SK-N-SH (cell line): ENCODE data around the gene GALNT5. TPM values are rescaled to one million over a fixed set of nuclear protein-coding genes. Genes with fewer than 3 reads are reported as not detected.

Source experiments
- CTCF ChIA-PET: fragments of 300-600, 350-600 bp; formaldehyde crosslinking; extraction: SDS; loops from one replicate; lab custom pipeline; 2021; lab: Yijun Ruan, JAX
- POLR2A ChIA-PET: fragments of 350-600 bp; sonication (Branson Sonifier 250); formaldehyde crosslinking; extraction: SDS; loops from one replicate; lab custom pipeline; 2020; ENCODE audit warnings: antibody characterized with exemption, inconsistent platforms; lab: Yijun Ruan, JAX
- DNase-seq: peaks from one replicate; pipeline ENCODE4 v3.0.0; 2012
- H2AFZ ChIP-seq: fragments of 200-600 bp; sonication (generic); 2 replicates; pipeline ENCODE4 v1.8.1; 2016; ENCODE audit warnings: antibody characterized with exemption, mild to moderate bottlenecking, low read depth
- H3F3A ChIP-seq: fragments of 200-600 bp; sonication (generic); replicated peaks from 2 replicates; pipeline ENCODE3; 2016; ENCODE audit warnings: antibody characterized with exemption, mild to moderate bottlenecking; ENCODE audit not compliant: insufficient read depth
- H3K27ac ChIP-seq, 2 experiments: fragments of 200-500 bp in 1 of 2; fragments of 200-600 bp in 1 of 2; sonication (Bioruptor generic) in 1 of 2; sonication (generic), shearing (Covaris generic) in 1 of 2; 2 replicates each; pipeline versions ENCODE4 v1.5.1 to v1.6.1; 2014 to 2016; ENCODE audit warnings: low read depth in 2 of 2, inconsistent platforms in 1 of 2, low read length in 1 of 2, mild to moderate bottlenecking in 1 of 2, mixed read lengths in 1 of 2
- H3K27me3 ChIP-seq: fragments of 200-600 bp; sonication (generic), shearing (Covaris generic); 2 replicates; pipeline ENCODE4 v1.6.1; 2016; ENCODE audit warnings: mixed run types; ENCODE audit not compliant: insufficient read depth
- H3K36me3 ChIP-seq, 2 experiments: fragments of 200-500 bp in 1 of 2; fragments of 200-600 bp in 1 of 2; sonication (Bioruptor generic) in 1 of 2; sonication (generic) in 1 of 2; replicated peaks in 1 of 2; 2 replicates each; pipeline versions ENCODE3 to v1.5.1; 2014 to 2016; ENCODE audit warnings: low read length in 1 of 2, mild to moderate bottlenecking in 1 of 2; ENCODE audit not compliant: insufficient read depth in 2 of 2, control insufficient read depth in 1 of 2
- H3K4me1 ChIP-seq, 2 experiments: fragments of 200-500 bp in 1 of 2; fragments of 200-600 bp in 1 of 2; sonication (Bioruptor generic) in 1 of 2; sonication (generic), shearing (Covaris generic) in 1 of 2; 2 replicates each; pipeline versions ENCODE4 v1.5.1 to v1.6.1; 2014 to 2016; ENCODE audit warnings: low read depth in 1 of 2, low read length in 1 of 2, mixed run types in 1 of 2; ENCODE audit not compliant: insufficient read depth in 2 of 2, control insufficient read depth in 1 of 2
- H3K4me2 ChIP-seq: fragments of 200-600 bp; sonication (generic), shearing (Covaris generic); 2 replicates; pipeline ENCODE4 v1.6.1; 2017; ENCODE audit warnings: mixed run types
- H3K4me3 ChIP-seq, 2 experiments: fragments of 200-500 bp in 1 of 2; fragments of 200-600 bp in 1 of 2; sonication (Bioruptor generic) in 1 of 2; sonication (generic), shearing (Covaris generic) in 1 of 2; 2 replicates each; pipeline versions ENCODE4 v1.5.1 to v1.8.1; 2014 to 2016; ENCODE audit warnings: low read depth in 2 of 2, inconsistent platforms in 1 of 2, low read length in 1 of 2, mild to moderate bottlenecking in 1 of 2, mixed read lengths in 1 of 2, moderate library complexity in 1 of 2
- H3K79me2 ChIP-seq: fragments of 200-600 bp; sonication (generic); 2 replicates; pipeline ENCODE4 v1.8.1; 2017; ENCODE audit warnings: mild to moderate bottlenecking; ENCODE audit not compliant: insufficient read depth
- H3K9ac ChIP-seq: fragments of 200-600 bp; sonication (generic); 2 replicates; pipeline ENCODE4 v1.6.1; 2017; ENCODE audit warnings: mixed run types
- H3K9me2 ChIP-seq: fragments of 200-600 bp; sonication (generic); 2 replicates; pipeline ENCODE4 v1.6.1; 2017; ENCODE audit warnings: mixed run types
- H3K9me3 ChIP-seq: fragments of 200-600 bp; sonication (generic); 2 replicates; pipeline ENCODE4 v1.6.1; 2017; ENCODE audit warnings: mixed run types, mild to moderate bottlenecking, moderate library complexity
- H4K20me1 ChIP-seq: fragments of 200-600 bp; sonication (generic); 2 replicates; pipeline ENCODE4 v1.6.1; 2017; ENCODE audit warnings: mild to moderate bottlenecking, mixed run types; ENCODE audit not compliant: insufficient read depth
- FOSL2 ChIP-seq: IDR thresholded peaks from 2 replicates; pipeline ENCODE4 v1.4.0; 2012; ENCODE audit warnings: low read depth, mild to moderate bottlenecking, moderate library complexity, borderline replicate concordance
- FOXM1 ChIP-seq: IDR thresholded peaks from 2 replicates; pipeline ENCODE4 v1.4.0; 2012; ENCODE audit warnings: low read depth, mild to moderate bottlenecking
- GABPA ChIP-seq: IDR thresholded peaks from 2 replicates; pipeline ENCODE4 v1.4.0; 2012; ENCODE audit warnings: low read depth, mild to moderate bottlenecking
- GATA2 ChIP-seq: sonication (generic); formaldehyde crosslinking; IDR thresholded peaks from 2 replicates; pipeline ENCODE4 v1.5.0; 2020; ENCODE audit warnings: mild to moderate bottlenecking, missing genetic modification reagents
- JUND ChIP-seq: IDR thresholded peaks from 2 replicates; pipeline ENCODE4 v1.4.0; 2012
- RAD21 ChIP-seq: IDR thresholded peaks from 2 replicates; pipeline ENCODE4 v1.6.1; 2012; ENCODE audit warnings: mild to moderate bottlenecking, low read length
- RFX5 ChIP-seq: IDR thresholded peaks from 2 replicates; pipeline ENCODE4 v1.6.1; 2012; ENCODE audit warnings: mild to moderate bottlenecking, improper control_type of control experiment, low read length
- RXRA ChIP-seq: IDR thresholded peaks from 2 replicates; pipeline ENCODE4 v1.4.0; 2012; ENCODE audit warnings: low read depth, mild to moderate bottlenecking, borderline replicate concordance
- SIN3A ChIP-seq: IDR thresholded peaks from 2 replicates; pipeline ENCODE4 v1.6.1; 2012; ENCODE audit warnings: low read depth, mild to moderate bottlenecking, low read length, moderate library complexity, borderline replicate concordance
- TAF1 ChIP-seq: IDR thresholded peaks from 2 replicates; pipeline ENCODE4 v1.6.1; 2012; ENCODE audit warnings: low read depth, mild to moderate bottlenecking, low read length, moderate library complexity, borderline replicate concordance
- WGBS: methylation state at CpG from one replicate; pipeline ENCODE4 v1.1.6; 2017; ENCODE audit warnings: low lambda C conversion rate; 5-methylcytosine and 5-hydroxymethylcytosine counted together
- polyA plus RNA-seq, 3 experiments: library from polyadenylated mRNA; depleted of rRNA; stranded (reverse); fragments of >200 nt; gene quantifications; 2 replicates each; pipeline ENCODE4 v1.2.3, GENCODE V29; 2012
- TF ChIP-seq, protein P1 (sequence below): fragments of 200-600 bp; sonication (generic); IDR thresholded peaks from 2 replicates; pipeline ENCODE4 v1.6.1; 2017; ENCODE audit warnings: antibody characterized with exemption, mild to moderate bottlenecking, moderate library complexity
- TF ChIP-seq, protein P2 (sequence below): IDR thresholded peaks from 2 replicates; pipeline ENCODE4 v1.6.1; 2012; ENCODE audit warnings: mild to moderate bottlenecking, low read depth, low read length, moderate library complexity
- TF ChIP-seq, protein P3 (sequence below): IDR thresholded peaks from 2 replicates; pipeline ENCODE4 v1.4.0; 2012; ENCODE audit warnings: low read depth, borderline replicate concordance
- TF ChIP-seq, protein P4 (sequence below): IDR thresholded peaks from 2 replicates; pipeline ENCODE4 v1.4.0; 2012; ENCODE audit warnings: low read depth
- TF ChIP-seq, protein P5 (sequence below): IDR thresholded peaks from 2 replicates; pipeline ENCODE4; 2012

GALNT5 gene
- polyA plus RNA-seq, 1 of the 3 experiments (the other 2 are of a cell fraction), result 10.4 TPM

DNA sequence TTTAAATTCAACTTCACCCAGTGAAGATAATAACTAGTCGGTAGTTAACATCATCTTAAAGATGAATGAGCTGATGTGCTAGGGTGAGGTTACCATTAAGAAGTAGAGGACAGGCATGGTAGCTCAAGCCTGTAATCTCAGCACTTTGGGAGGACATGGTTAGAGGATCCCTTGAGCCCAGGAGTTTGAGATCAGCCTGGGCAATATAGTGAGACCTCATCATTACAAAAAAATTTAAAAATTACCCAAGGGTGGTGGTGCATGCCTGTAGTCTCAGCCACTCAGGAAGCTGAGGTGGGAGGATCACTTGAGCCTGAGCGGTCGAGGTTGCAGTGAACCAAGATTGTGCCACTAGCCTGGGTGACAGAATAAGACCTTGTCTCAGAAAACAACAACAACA, 4.7 kb downstream of the GALNT5 start:
- TF ChIP-seq FOSL2, result no peak
- no peak for TF ChIP-seq FOXM1
- TF ChIP-seq, protein P1, sequence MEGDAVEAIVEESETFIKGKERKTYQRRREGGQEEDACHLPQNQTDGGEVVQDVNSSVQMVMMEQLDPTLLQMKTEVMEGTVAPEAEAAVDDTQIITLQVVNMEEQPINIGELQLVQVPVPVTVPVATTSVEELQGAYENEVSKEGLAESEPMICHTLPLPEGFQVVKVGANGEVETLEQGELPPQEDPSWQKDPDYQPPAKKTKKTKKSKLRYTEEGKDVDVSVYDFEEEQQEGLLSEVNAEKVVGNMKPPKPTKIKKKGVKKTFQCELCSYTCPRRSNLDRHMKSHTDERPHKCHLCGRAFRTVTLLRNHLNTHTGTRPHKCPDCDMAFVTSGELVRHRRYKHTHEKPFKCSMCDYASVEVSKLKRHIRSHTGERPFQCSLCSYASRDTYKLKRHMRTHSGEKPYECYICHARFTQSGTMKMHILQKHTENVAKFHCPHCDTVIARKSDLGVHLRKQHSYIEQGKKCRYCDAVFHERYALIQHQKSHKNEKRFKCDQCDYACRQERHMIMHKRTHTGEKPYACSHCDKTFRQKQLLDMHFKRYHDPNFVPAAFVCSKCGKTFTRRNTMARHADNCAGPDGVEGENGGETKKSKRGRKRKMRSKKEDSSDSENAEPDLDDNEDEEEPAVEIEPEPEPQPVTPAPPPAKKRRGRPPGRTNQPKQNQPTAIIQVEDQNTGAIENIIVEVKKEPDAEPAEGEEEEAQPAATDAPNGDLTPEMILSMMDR, result no peak
- TF ChIP-seq, protein P2, sequence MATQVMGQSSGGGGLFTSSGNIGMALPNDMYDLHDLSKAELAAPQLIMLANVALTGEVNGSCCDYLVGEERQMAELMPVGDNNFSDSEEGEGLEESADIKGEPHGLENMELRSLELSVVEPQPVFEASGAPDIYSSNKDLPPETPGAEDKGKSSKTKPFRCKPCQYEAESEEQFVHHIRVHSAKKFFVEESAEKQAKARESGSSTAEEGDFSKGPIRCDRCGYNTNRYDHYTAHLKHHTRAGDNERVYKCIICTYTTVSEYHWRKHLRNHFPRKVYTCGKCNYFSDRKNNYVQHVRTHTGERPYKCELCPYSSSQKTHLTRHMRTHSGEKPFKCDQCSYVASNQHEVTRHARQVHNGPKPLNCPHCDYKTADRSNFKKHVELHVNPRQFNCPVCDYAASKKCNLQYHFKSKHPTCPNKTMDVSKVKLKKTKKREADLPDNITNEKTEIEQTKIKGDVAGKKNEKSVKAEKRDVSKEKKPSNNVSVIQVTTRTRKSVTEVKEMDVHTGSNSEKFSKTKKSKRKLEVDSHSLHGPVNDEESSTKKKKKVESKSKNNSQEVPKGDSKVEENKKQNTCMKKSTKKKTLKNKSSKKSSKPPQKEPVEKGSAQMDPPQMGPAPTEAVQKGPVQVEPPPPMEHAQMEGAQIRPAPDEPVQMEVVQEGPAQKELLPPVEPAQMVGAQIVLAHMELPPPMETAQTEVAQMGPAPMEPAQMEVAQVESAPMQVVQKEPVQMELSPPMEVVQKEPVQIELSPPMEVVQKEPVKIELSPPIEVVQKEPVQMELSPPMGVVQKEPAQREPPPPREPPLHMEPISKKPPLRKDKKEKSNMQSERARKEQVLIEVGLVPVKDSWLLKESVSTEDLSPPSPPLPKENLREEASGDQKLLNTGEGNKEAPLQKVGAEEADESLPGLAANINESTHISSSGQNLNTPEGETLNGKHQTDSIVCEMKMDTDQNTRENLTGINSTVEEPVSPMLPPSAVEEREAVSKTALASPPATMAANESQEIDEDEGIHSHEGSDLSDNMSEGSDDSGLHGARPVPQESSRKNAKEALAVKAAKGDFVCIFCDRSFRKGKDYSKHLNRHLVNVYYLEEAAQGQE, result no peak
- TF ChIP-seq, all 33 proteins: peak for 0
- Histone ChIP-seq H3K36me3 (no peaks in the 10 kb centered on the region), H2AFZ (no peak overlapping the region), H3K4me2 (0 out of 2 replicates have a peak overlapping the region, but pooled peaks have one; percentile 82), H3K9me2 (no peaks in the 10 kb centered on the region), H3K79me2 (no peaks in the 10 kb centered on the region), H3F3A (peaks cover 14% of the 10 kb centered on the region), H3K9ac (no peak overlapping the region), H3K27ac (no peak overlapping the region), H3K9me3 (no peaks in the 10 kb centered on the region), H3K4me1 (peaks cover 0 to 3% of the 10 kb centered on the region in 2 experiments; a peak in 2 of 4 replicates), H3K4me3 (no peak overlapping the region), H3K27me3 (no peaks in the 10 kb centered on the region), H4K20me1 (no peaks in the 10 kb centered on the region)
- WGBS, result 59% methylated on average over 3 of the region's 3 CpGs
- ChIA-PET POLR2A (no interaction called here), CTCF (interaction anchor here (1.2 kb wide), 1 partner anchor 74 kb away, joined by 5 read pairs; no protein-coding TSS in a partner anchor)
- DNase-seq, result no peak

DNA sequence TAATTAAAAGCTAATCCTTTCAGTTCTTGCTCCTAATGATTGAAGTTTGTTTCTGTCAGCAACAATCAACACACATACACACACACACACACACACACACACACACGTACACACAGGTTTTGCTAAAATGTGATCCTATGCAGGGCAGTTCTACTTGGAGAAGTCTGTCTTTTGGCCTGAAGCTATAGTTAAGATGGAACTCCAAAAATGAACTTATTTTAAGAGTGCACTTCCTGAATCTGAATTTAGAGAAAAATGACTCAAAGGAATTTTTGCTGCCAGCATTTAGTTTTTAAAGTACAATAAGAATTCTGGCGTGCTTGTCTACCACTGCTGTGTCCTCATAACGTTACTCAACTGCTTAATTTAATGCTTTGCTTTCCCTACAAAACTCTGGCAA, 6.6 kb downstream of the GALNT5 start:
- Histone ChIP-seq H3K4me3 (0 out of 4 replicates have a peak overlapping the region, but pooled peaks of 1 of the 2 experiments have one; percentile 19), H4K20me1 (no peaks in the 10 kb centered on the region), H3K9me2 (no peaks in the 10 kb centered on the region), H3K36me3 (no peaks in the 10 kb centered on the region), H3K4me2 (peak overlapping the region; percentile 64), H3K27ac (peak overlapping the region in 1 of 2 experiments; percentile 48; a peak in 3 of 4 replicates)
- DNase-seq, result no peak
- POLR2A ChIA-PET, result no interaction called here
- 20% methylated on average over 3 of the region's 3 CpGs for WGBS
- TF ChIP-seq FOXM1 (no peak), GABPA (no peak), GATA2 (CRISPR knock-in tag) (no peak), SIN3A (no peak), RAD21 (no peak), JUND (no peak), RFX5 (no peak), TAF1 (no peak), RXRA (no peak), FOSL2 (no peak)
- TF ChIP-seq, protein P3, sequence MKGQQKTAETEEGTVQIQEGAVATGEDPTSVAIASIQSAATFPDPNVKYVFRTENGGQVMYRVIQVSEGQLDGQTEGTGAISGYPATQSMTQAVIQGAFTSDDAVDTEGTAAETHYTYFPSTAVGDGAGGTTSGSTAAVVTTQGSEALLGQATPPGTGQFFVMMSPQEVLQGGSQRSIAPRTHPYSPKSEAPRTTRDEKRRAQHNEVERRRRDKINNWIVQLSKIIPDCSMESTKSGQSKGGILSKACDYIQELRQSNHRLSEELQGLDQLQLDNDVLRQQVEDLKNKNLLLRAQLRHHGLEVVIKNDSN, result no peak
- TF ChIP-seq, protein P4, sequence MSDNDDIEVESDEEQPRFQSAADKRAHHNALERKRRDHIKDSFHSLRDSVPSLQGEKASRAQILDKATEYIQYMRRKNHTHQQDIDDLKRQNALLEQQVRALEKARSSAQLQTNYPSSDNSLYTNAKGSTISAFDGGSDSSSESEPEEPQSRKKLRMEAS, result no peak
- TF ChIP-seq, protein P5, sequence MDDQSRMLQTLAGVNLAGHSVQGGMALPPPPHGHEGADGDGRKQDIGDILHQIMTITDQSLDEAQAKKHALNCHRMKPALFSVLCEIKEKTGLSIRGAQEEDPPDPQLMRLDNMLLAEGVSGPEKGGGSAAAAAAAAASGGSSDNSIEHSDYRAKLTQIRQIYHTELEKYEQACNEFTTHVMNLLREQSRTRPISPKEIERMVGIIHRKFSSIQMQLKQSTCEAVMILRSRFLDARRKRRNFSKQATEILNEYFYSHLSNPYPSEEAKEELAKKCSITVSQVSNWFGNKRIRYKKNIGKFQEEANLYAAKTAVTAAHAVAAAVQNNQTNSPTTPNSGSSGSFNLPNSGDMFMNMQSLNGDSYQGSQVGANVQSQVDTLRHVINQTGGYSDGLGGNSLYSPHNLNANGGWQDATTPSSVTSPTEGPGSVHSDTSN, result no peak
- TF ChIP-seq, all 33 proteins: peak for 0
- Histone ChIP-seq H3K79me2 (no peaks in the 10 kb centered on the region), H3K9me3 (no peaks in the 10 kb centered on the region), H3K4me1 (peaks cover 0 to 3% of the 10 kb centered on the region in 2 experiments; a peak in 2 of 4 replicates), H3K9ac (peak overlapping the region; percentile 33; the same call in 1 of the 2 replicates), H3F3A (peaks cover 14% of the 10 kb centered on the region), H3K27me3 (no peaks in the 10 kb centered on the region), H2AFZ (peak overlapping the region; percentile 58)
- CTCF ChIA-PET, result no interaction called here
